OCI-LY7 (cell line): ENCODE results near the gene FAM227A. TPM values are rescaled to one million over a fixed set of nuclear protein-coding genes. Genes with fewer than 3 reads are reported as not detected.

Experiments
- BruUV-seq: library from RNA; stranded (reverse); fragments of 400-500 nt; replicated peaks from 2 replicates; lab custom pipeline; 2021; lab: Mats Ljungman, UMichigan
- CTCF ChIA-PET: fragments of 300-600 bp; sonication (Branson Sonifier 250); formaldehyde crosslinking; loops from one replicate; lab custom pipeline; 2022; ENCODE audit warnings: antibody characterized with exemption; ENCODE audit not compliant: unreplicated experiment; lab: Charles Lee
- POLR2A ChIA-PET: fragments of 300-600 bp; sonication (Branson Sonifier 250); formaldehyde crosslinking; loops from one replicate; lab custom pipeline; 2022; ENCODE audit warnings: antibody characterized with exemption; lab: Charles Lee
- DNase-seq: peaks from one replicate; pipeline ENCODE4 v3.0.0-alpha.2; 2015; ENCODE audit warnings: low spot score
- H2AFZ ChIP-seq: fragments of 200-600 bp; sonication (generic), shearing (Covaris generic); 2 replicates; pipeline ENCODE4 v1.6.1; 2014; ENCODE audit warnings: mild to moderate bottlenecking, antibody characterized with exemption, low read length, moderate library complexity
- H3K27ac ChIP-seq: fragments of 200-600 bp; sonication (generic); 2 replicates; pipeline ENCODE4 v1.5.1; 2014; ENCODE audit warnings: mixed run types, low read depth, mild to moderate bottlenecking, moderate library complexity, low read length, inconsistent platforms; ENCODE audit not compliant: poor library complexity, severe bottlenecking
- H3K36me3 ChIP-seq: fragments of 200-600 bp; sonication (generic); 2 replicates; pipeline ENCODE4 v1.6.1; 2014; ENCODE audit warnings: mild to moderate bottlenecking, antibody characterized with exemption, low read length, moderate library complexity, mixed read lengths; ENCODE audit not compliant: insufficient read depth
- H3K4me1 ChIP-seq: fragments of 200-600 bp; sonication (generic); 2 replicates; pipeline ENCODE4 v1.5.1; 2014; ENCODE audit warnings: mild to moderate bottlenecking, low read length; ENCODE audit not compliant: insufficient read depth, poor library complexity, severe bottlenecking
- H3K4me2 ChIP-seq: fragments of 200-600 bp; sonication (generic); 2 replicates; pipeline ENCODE4 v1.6.1; 2014; ENCODE audit warnings: mild to moderate bottlenecking, low read length
- H3K4me3 ChIP-seq: fragments of 200-600 bp; sonication (generic); 2 replicates; pipeline ENCODE4 v1.5.1; 2014; ENCODE audit warnings: mild to moderate bottlenecking, low read depth, low read length; ENCODE audit not compliant: poor library complexity, severe bottlenecking
- H3K79me2 ChIP-seq: fragments of 200-600 bp; sonication (generic); 2 replicates; pipeline ENCODE4 v1.6.1; 2016; ENCODE audit warnings: low read depth, mild to moderate bottlenecking, low read length, moderate library complexity, mixed read lengths; ENCODE audit not compliant: insufficient read depth
- H3K9me2 ChIP-seq: fragments of 200-600 bp; sonication (generic); 2 replicates; pipeline ENCODE4 v1.6.1; 2016; ENCODE audit warnings: mild to moderate bottlenecking, low read length, mixed read lengths; ENCODE audit not compliant: insufficient read depth
- H3K9me3 ChIP-seq: fragments of 200-600 bp; sonication (generic); 2 replicates; pipeline ENCODE4 v1.6.1; 2014; ENCODE audit warnings: mild to moderate bottlenecking, mixed run types, low read length, mixed read lengths
- H4K20me1 ChIP-seq: fragments of 200-600 bp; sonication (generic); 2 replicates; pipeline ENCODE4 v1.6.1; 2014; ENCODE audit warnings: mild to moderate bottlenecking, antibody characterized with exemption, low read length, moderate library complexity, mixed read lengths; ENCODE audit not compliant: insufficient read depth
- EZH2phosphoT487 ChIP-seq: fragments of 200-600 bp; sonication (generic); IDR thresholded peaks from 2 replicates; pipeline ENCODE4 v1.6.1; 2018; ENCODE audit warnings: low read depth, borderline replicate concordance, mild to moderate bottlenecking, mixed run types, antibody characterized with exemption, low read length, moderate library complexity, mixed read lengths
- intact Hi-C: fragments of 100-400 bp; cut with micrococcal nuclease; formaldehyde crosslinking; loops from one replicate; pipeline ENCODE4 v1.10.0; 2022; ENCODE audit not compliant: unreplicated experiment
- total RNA-seq, 2 experiments: library from RNA; depleted of rRNA in 1 of 2; stranded (reverse); fragments of >200 nt in 1 of 2; shearing (Covaris generic) in 1 of 2; gene quantifications; 2 replicates each; pipeline ENCODE4 v1.2.3, GENCODE V29; 2014 to 2022
- TF ChIP-seq, protein P1 (sequence below): fragments of 200-600 bp; sonication (generic); conservative IDR thresholded peaks from 2 replicates; pipeline ENCODE4 v1.5.1; 2014; ENCODE audit warnings: mild to moderate bottlenecking, antibody characterized with exemption, low read length, moderate library complexity, mixed read lengths

Gene FAM227A
- total RNA-seq, 2 experiments from 2014 or later = 0.16 to 0.57 TPM

DNA sequence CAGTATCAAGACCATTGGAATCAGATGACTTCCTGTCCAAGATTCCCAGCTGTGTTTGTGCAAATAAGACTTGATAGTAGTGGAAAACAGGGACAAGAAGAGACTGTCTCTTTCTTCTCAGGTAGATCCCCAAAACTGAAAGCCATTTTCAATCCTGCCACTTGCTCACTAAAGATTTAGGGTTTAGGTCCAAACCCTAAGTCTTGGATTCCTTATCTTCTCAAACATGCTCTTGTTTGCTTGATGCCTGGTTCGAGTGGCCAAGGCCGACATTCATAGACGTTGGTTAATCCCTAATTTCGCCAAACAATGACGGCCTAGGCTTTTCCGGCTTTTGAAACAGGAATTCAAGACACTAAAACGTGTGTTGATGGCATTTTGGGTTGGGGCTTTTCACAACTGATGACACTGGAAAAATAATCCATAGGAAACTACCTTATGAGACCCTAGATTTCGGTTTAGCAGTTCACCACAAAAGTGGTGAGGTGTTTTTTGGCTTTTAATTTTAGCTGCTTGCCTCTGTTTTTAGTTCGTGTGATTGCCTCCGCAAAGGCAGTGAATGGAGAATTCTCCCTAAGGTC, 48.6 kb upstream of the FAM227A start:
- CTCF ChIA-PET = no interaction called here

DNA sequence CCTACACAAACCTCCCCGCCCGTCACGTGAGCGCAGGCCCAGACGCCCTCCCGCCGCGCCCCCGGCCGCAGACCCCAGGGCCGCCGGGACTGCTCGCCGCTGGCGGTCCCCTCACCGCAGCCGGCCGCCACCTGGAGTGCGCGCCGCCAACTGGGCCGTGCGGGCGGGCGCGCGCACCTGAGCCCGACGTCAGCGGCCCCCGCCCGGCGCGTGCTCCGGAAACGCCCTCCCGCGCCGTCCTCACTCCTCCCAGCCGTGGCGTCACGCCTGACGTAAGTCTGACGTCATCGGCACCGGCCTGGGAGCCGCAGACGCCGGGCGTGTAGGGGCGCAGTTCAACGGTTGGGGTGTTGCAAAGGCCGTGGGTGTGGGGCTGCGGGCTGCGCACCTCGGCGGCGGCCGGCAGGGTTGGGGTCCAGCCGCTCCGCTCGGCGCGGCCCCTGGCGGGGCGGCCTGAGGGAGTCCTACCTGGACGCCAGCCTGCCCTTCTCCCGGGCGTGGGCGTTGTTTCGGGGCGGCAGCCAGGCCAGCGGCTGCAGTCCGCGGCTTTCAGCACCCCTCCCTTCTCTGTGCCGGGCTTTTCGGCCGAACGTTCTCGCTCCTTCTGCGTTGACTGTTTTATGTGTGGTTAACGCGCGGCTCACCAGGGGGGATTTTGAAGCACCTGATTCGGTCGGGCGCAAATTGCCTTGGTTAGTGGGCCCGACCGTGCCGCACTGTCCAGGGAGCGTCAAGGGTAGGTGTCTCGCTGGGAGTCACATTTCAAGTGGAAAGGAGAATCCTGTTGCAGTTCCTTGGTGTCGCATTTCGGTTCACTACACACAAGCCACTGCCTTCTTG, 44.8 kb upstream of the FAM227A start, which contains the start of gene JOSD1:
Gene JOSD1, minus strand, starts transcription at position 155 of the 840 bp plus-strand sequence. CDS start 956 bp downstream, outside the sequence.
- Histone ChIP-seq H3K9me3 (no peaks in the 10 kb centered on the region), H3K4me2 (peak within 1 kb of the TSS; percentile 95), H2AFZ (peak within 1 kb of the TSS; percentile 78; the same call in 1 of the 2 replicates), H3K4me1 (peaks cover 71% of the 10 kb centered on the region), H3K36me3 (peaks cover 32% of the 10 kb centered on the region), H3K4me3 (peak within 1 kb of the TSS; percentile 91), H4K20me1 (peaks cover 8% of the 10 kb centered on the region; the same call in 1 of the 2 replicates), H3K27ac (peak within 1 kb of the TSS; percentile 75), H3K79me2 (peaks cover 37% of the 10 kb centered on the region), H3K9me2 (no peaks in the 10 kb centered on the region)
- intact Hi-C loops = loop anchor here (10.0 kb wide), 1 partner anchor 646 kb away; the partner anchor contains the start of gene PICK1
- TSS peak; percentile 93 for BruUV-seq
- ChIA-PET CTCF (no interaction called here), POLR2A (interaction anchor here (4.7 kb wide), 1 partner anchor 19 kb away, joined by 18 read pairs; the partner anchor contains the start of gene TOMM22)
- peak; percentile 96 for DNase-seq
- TF ChIP-seq EZH2phosphoT487 = no peak
- TF ChIP-seq, protein P1, sequence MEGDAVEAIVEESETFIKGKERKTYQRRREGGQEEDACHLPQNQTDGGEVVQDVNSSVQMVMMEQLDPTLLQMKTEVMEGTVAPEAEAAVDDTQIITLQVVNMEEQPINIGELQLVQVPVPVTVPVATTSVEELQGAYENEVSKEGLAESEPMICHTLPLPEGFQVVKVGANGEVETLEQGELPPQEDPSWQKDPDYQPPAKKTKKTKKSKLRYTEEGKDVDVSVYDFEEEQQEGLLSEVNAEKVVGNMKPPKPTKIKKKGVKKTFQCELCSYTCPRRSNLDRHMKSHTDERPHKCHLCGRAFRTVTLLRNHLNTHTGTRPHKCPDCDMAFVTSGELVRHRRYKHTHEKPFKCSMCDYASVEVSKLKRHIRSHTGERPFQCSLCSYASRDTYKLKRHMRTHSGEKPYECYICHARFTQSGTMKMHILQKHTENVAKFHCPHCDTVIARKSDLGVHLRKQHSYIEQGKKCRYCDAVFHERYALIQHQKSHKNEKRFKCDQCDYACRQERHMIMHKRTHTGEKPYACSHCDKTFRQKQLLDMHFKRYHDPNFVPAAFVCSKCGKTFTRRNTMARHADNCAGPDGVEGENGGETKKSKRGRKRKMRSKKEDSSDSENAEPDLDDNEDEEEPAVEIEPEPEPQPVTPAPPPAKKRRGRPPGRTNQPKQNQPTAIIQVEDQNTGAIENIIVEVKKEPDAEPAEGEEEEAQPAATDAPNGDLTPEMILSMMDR = no peak

More for the DNA sequence above, 48.6 kb upstream of the FAM227A start:
- Histone ChIP-seq H3K4me1 (peaks cover 67% of the 10 kb centered on the region), H3K9me2 (no peaks in the 10 kb centered on the region), H3K27ac (peak overlapping the region; percentile 79), H3K4me3 (peak overlapping the region; percentile 67), H3K4me2 (peak overlapping the region; percentile 93), H3K36me3 (peaks cover 3% of the 10 kb centered on the region; the same call in 1 of the 2 replicates), H4K20me1 (peaks cover 22% of the 10 kb centered on the region), H3K9me3 (no peaks in the 10 kb centered on the region), H2AFZ (peak overlapping the region; percentile 77), H3K79me2 (peaks cover 43% of the 10 kb centered on the region)
- BruUV-seq = TSS peak; percentile 81
- TF ChIP-seq, protein P1 = no peak
- TF ChIP-seq EZH2phosphoT487 = no peak
- intact Hi-C loops = loop anchor here (2.0 to 10.0 kb wide), 3 partner anchors 24 to 650 kb away; partner anchors contain the start of genes PICK1 and TOMM22
- DNase-seq = peak; percentile 20
- POLR2A ChIA-PET = interaction anchor here (0.7 kb wide), 1 partner anchor 21 kb away, joined by 3 read pairs; no protein-coding TSS in a partner anchor
